ENCODE measurements around the gene BTBD2. TPM values are rescaled to one million over a fixed set of nuclear protein-coding genes. Genes with fewer than 3 reads are reported as not detected.

Gene BTBD2
- polyA plus RNA-seq, 1 donor (not counting 4 experiments of a cell fraction or from before 2014, with no cell fraction given), result 22.3 TPM

GRCh38 chr19:1991018-1991913, 24.2 kb downstream of the BTBD2 start:
- no peak overlapping the region for H3K4me2 ChIP-seq (ENCODE audit: control insufficient read depth, extremely low read depth, insufficient read depth, low read depth, low read length)
- dilution Hi-C loops (cut with MboI; ENCODE audit: extremely low pct_ligation_motif_present, low sequenced_read_pairs), result no loop called here

GRCh38 chr19:1990230-1991017, 25.1 kb downstream of the BTBD2 start:
- no peak overlapping the region for H2AFZ ChIP-seq (ENCODE audit: control insufficient read depth, low read length)
- DNase-seq (ENCODE audit: low read depth, low spot score) (no peak), FAIRE-seq (no peak)
- dilution Hi-C loops (cut with MboI; ENCODE audit: extremely low pct_ligation_motif_present, low sequenced_read_pairs), result no loop called here
- no peaks in the 10 kb centered on the region for H3K9me1 ChIP-seq (ENCODE audit: control insufficient read depth, extremely low read depth, insufficient read depth, low read length)
- no peaks in the 10 kb centered on the region for H3K27me3 ChIP-seq (ENCODE audit: control insufficient read depth, extremely low read depth, insufficient read depth, low read length)
- H3K4me3 ChIP-seq (ENCODE audit: control insufficient read depth in 2 of 3, extremely low read depth in 1 of 3, insufficient read depth in 2 of 3, low read depth in 1 of 3, low read length in 3 of 3), result no peak overlapping the region
- H3K36me3 ChIP-seq (ENCODE audit: control insufficient read depth in 2 of 2, extremely low read depth in 1 of 2, insufficient read depth in 2 of 2, low read length in 2 of 2), result peaks cover 29 to 34% of the 10 kb centered on the region in 2 experiments
- H3K9ac ChIP-seq (ENCODE audit: control insufficient read depth, extremely low read depth, insufficient read depth, low read length), result no peak overlapping the region
- H3K9me3 ChIP-seq (ENCODE audit: control insufficient read depth, low read depth, low read length), result no peaks in the 10 kb centered on the region
- TF ChIP-seq CTCF (optimal IDR thresholded peaks at IDR 0.05 in 1 of 3, IDR thresholded peaks at IDR 0.05 in 1 of 3, conservative IDR thresholded peaks at IDR 0.05 in 1 of 3; ENCODE audit: extremely low read depth in 1 of 3, insufficient read depth in 2 of 3, low read length in 3 of 3) (no peak), EZH2 (IDR thresholded peaks at IDR 0.05; ENCODE audit: low read length) (no peak)
- H3K79me2 ChIP-seq (ENCODE audit: control insufficient read depth, insufficient read depth, low read length), result no peaks in the 10 kb centered on the region
- H3K27ac ChIP-seq (ENCODE audit: control insufficient read depth, insufficient read depth, low read length), result no peak overlapping the region
- H3K4me1 ChIP-seq (ENCODE audit: control insufficient read depth, extremely low read depth, insufficient read depth, low read length), result no peaks in the 10 kb centered on the region
- H4K20me1 ChIP-seq (ENCODE audit: control insufficient read depth, extremely low read depth, insufficient read depth, low read length), result peaks cover 2% of the 10 kb centered on the region
- H3K4me2 ChIP-seq (ENCODE audit: control insufficient read depth, extremely low read depth, insufficient read depth, low read depth, low read length), result no peak overlapping the region

More at GRCh38 chr19:1991018-1991913, 24.2 kb downstream of the BTBD2 start:
- no peak overlapping the region for H3K9ac ChIP-seq (ENCODE audit: control insufficient read depth, extremely low read depth, insufficient read depth, low read length)
- FAIRE-seq (no peak), DNase-seq (ENCODE audit: low read depth, low spot score) (no peak)
- no peak overlapping the region for H3K27ac ChIP-seq (ENCODE audit: control insufficient read depth, insufficient read depth, low read length)
- no peaks in the 10 kb centered on the region for H3K79me2 ChIP-seq (ENCODE audit: control insufficient read depth, insufficient read depth, low read length)
- no peak for TF ChIP-seq EZH2 (IDR thresholded peaks at IDR 0.05; ENCODE audit: low read length)
- TF ChIP-seq CTCF (optimal IDR thresholded peaks at IDR 0.05 in 1 of 3, IDR thresholded peaks at IDR 0.05 in 1 of 3, conservative IDR thresholded peaks at IDR 0.05 in 1 of 3; ENCODE audit: extremely low read depth in 1 of 3, insufficient read depth in 2 of 3, low read length in 3 of 3), result no peak
- peaks cover 29 to 32% of the 10 kb centered on the region in 2 experiments for H3K36me3 ChIP-seq (ENCODE audit: control insufficient read depth in 2 of 2, extremely low read depth in 1 of 2, insufficient read depth in 2 of 2, low read length in 2 of 2)
- no peak overlapping the region for H2AFZ ChIP-seq (ENCODE audit: control insufficient read depth, low read length)
- H3K9me3 ChIP-seq (ENCODE audit: control insufficient read depth, low read depth, low read length), result no peaks in the 10 kb centered on the region
- H3K4me1 ChIP-seq (ENCODE audit: control insufficient read depth, extremely low read depth, insufficient read depth, low read length), result no peaks in the 10 kb centered on the region
- peaks cover 2% of the 10 kb centered on the region for H4K20me1 ChIP-seq (ENCODE audit: control insufficient read depth, extremely low read depth, insufficient read depth, low read length)
- H3K4me3 ChIP-seq (ENCODE audit: control insufficient read depth in 2 of 3, extremely low read depth in 1 of 3, insufficient read depth in 2 of 3, low read depth in 1 of 3, low read length in 3 of 3), result no peak overlapping the region
- no peaks in the 10 kb centered on the region for H3K27me3 ChIP-seq (ENCODE audit: control insufficient read depth, extremely low read depth, insufficient read depth, low read length)
- H3K9me1 ChIP-seq (ENCODE audit: control insufficient read depth, extremely low read depth, insufficient read depth, low read length), result no peaks in the 10 kb centered on the region
